SU-DHL-6 (cell line): Measurements from ENCODE around the gene RC3H2.
"Not testable (repeated sequence)": the region's sequence is repeated elsewhere in the genome, so short reads cannot be mapped to it uniquely, and the experiment has no call there.

Experiments
- H2AFZ ChIP-seq: fragments of 200-600 bp; sonication (generic); 2 replicates; pipeline ENCODE4 v1.6.1; 2014; ENCODE audit warnings: low read depth, mild to moderate bottlenecking, moderate library complexity, mixed read lengths, antibody characterized with exemption, low read length; ENCODE audit not compliant: severe bottlenecking
- H3F3A ChIP-seq: fragments of 200-600 bp; shearing (Covaris generic); 2 replicates; pipeline ENCODE4 v1.6.0; 2016; ENCODE audit warnings: antibody characterized with exemption, mild to moderate bottlenecking; ENCODE audit not compliant: insufficient read depth
- H3K27ac ChIP-seq: fragments of 200-600 bp; sonication (generic); 2 replicates; pipeline ENCODE4 v1.5.1; 2016; ENCODE audit warnings: low read depth, mild to moderate bottlenecking, low read length, moderate library complexity, mixed read lengths
- H3K27me3 ChIP-seq: fragments of 200-600 bp; sonication (generic), shearing (Covaris generic); 2 replicates; pipeline ENCODE4 v1.6.0; 2014; ENCODE audit warnings: mild to moderate bottlenecking, low read length
- H3K36me3 ChIP-seq: fragments of 200-600 bp; sonication (generic); 2 replicates; pipeline ENCODE4 v1.6.1; 2014; ENCODE audit warnings: mild to moderate bottlenecking, low read length, mixed read lengths
- H3K4me2 ChIP-seq: fragments of 300-600, 200-600 bp; shearing (Covaris generic), sonication (generic); 2 replicates; pipeline ENCODE4 v1.6.0; 2014; ENCODE audit warnings: low read length, low read depth, mild to moderate bottlenecking; ENCODE audit not compliant: poor library complexity, severe bottlenecking
- H3K4me3 ChIP-seq: fragments of 200-600 bp; sonication (generic); 2 replicates; pipeline ENCODE4 v1.5.1; 2014; ENCODE audit warnings: antibody characterized with exemption, low read length, mild to moderate bottlenecking, mixed read lengths; ENCODE audit not compliant: insufficient read depth, poor library complexity, severe bottlenecking
- H3K79me2 ChIP-seq: fragments of 200-600 bp; sonication (generic); 2 replicates; pipeline ENCODE4 v1.6.1; 2014; ENCODE audit warnings: mild to moderate bottlenecking, low read length, moderate library complexity; ENCODE audit not compliant: insufficient read depth
- H3K9ac ChIP-seq: fragments of 200-600 bp; sonication (generic); 2 replicates; pipeline ENCODE4 v1.7.0; 2014; ENCODE audit warnings: mild to moderate bottlenecking, low read length
- H3K9me2 ChIP-seq: fragments of 200-600 bp; sonication (generic); replicated peaks from 2 replicates; pipeline ENCODE4 v1.6.1; 2014; ENCODE audit warnings: low read length; ENCODE audit not compliant: insufficient read depth
- H3K9me3 ChIP-seq: fragments of 200-600 bp; sonication (generic); 2 replicates; pipeline ENCODE4 v1.6.1; 2014; ENCODE audit warnings: low read length, mixed read lengths; ENCODE audit not compliant: insufficient read depth
- H4K20me1 ChIP-seq: fragments of 200-600 bp; sonication (generic); 2 replicates; pipeline ENCODE4 v1.6.1; 2014; ENCODE audit warnings: low read depth, mild to moderate bottlenecking, antibody characterized with exemption, low read length, moderate library complexity, mixed read lengths
- CTCF ChIP-seq: fragments of 200-600 bp; sonication (generic); IDR thresholded peaks from one replicate; pipeline ENCODE4 v1.5.1; 2017; ENCODE audit warnings: antibody characterized with exemption, mild to moderate bottlenecking, low read length, moderate library complexity; ENCODE audit not compliant: insufficient read depth, poor library complexity, severe bottlenecking
- EZH2phosphoT487 ChIP-seq: fragments of 200-600 bp; sonication (generic), shearing (Covaris generic); conservative IDR thresholded peaks from 2 replicates; pipeline ENCODE4 v1.6.1; 2018; ENCODE audit warnings: mild to moderate bottlenecking, antibody characterized with exemption, low read length, moderate library complexity, mixed read lengths

The RC3H2 gene

GRCh38 chr9:122835313-122835731 lies 69.8 kb downstream of the RC3H2 start:
- H2AFZ ChIP-seq: peak overlapping the region; percentile 22
- no peak overlapping the region for H3K4me3 ChIP-seq
- TF ChIP-seq CTCF (no peak), EZH2phosphoT487 (no peak)
- H3K9me2 ChIP-seq: no peaks in the 10 kb centered on the region
- no peak overlapping the region for H3K4me2 ChIP-seq
- no peaks in the 10 kb centered on the region for H4K20me1 ChIP-seq
- H3K27me3 ChIP-seq: no peaks in the 10 kb centered on the region
- no peaks in the 10 kb centered on the region for H3K79me2 ChIP-seq
- H3F3A ChIP-seq: peaks cover under 1% of the 10 kb centered on the region; the same call in 1 of the 2 replicates
- H3K36me3 ChIP-seq: no peaks in the 10 kb centered on the region
- no peak overlapping the region for H3K9ac ChIP-seq
- no peak overlapping the region for H3K27ac ChIP-seq
- no peaks in the 10 kb centered on the region for H3K9me3 ChIP-seq

GRCh38 chr9:122832194-122832593 lies 73.0 kb downstream of the RC3H2 start:
- Histone ChIP-seq H3F3A (peaks cover 6% of the 10 kb centered on the region; the same call in 1 of the 2 replicates), H3K4me2 (no peak overlapping the region), H3K27me3 (no peaks in the 10 kb centered on the region), H2AFZ (no peak overlapping the region), H3K9ac (no peak overlapping the region), H3K9me3 (no peaks in the 10 kb centered on the region), H4K20me1 (no peaks in the 10 kb centered on the region), H3K79me2 (peaks cover 12% of the 10 kb centered on the region), H3K9me2 (no peaks in the 10 kb centered on the region), H3K27ac (no peak overlapping the region), H3K4me3 (no peak overlapping the region), H3K36me3 (no peaks in the 10 kb centered on the region)
- TF ChIP-seq EZH2phosphoT487: no peak
- no peak for TF ChIP-seq CTCF

- Histone ChIP-seq H3K4me3 (peak overlapping the region; percentile 83), H3K4me2 (peak overlapping the region; percentile 61), H3K9ac (peak overlapping the region; percentile 92), H3K79me2 (peaks cover 31% of the 10 kb centered on the region), H2AFZ (peak overlapping the region; percentile 99)
- not testable (repeated sequence) for H3K27ac ChIP-seq, H3K9me2 ChIP-seq, H3K9me3 ChIP-seq, H3F3A ChIP-seq, H3K36me3 ChIP-seq, H3K27me3 ChIP-seq, H4K20me1 ChIP-seq
Measured at GRCh38 chr9:122828965-122829284, 76.2 kb downstream of the RC3H2 start.

GRCh38 chr9:122827761-122828093 lies 77.4 kb downstream of the RC3H2 start:
- TF ChIP-seq CTCF (no peak), EZH2phosphoT487 (no peak)
- peaks cover 6% of the 10 kb centered on the region; the same call in 1 of the 2 replicates for H3K36me3 ChIP-seq
- H3K79me2 ChIP-seq: peaks cover 31% of the 10 kb centered on the region
- H3K27me3 ChIP-seq: no peaks in the 10 kb centered on the region
- peak overlapping the region; percentile 76 for H3K4me2 ChIP-seq
- peak overlapping the region; percentile 92 for H3K9ac ChIP-seq
- peaks cover 6% of the 10 kb centered on the region; the same call in 1 of the 2 replicates for H3F3A ChIP-seq
- no peaks in the 10 kb centered on the region for H3K9me3 ChIP-seq
- peak overlapping the region; percentile 99 for H2AFZ ChIP-seq
- H4K20me1 ChIP-seq: no peaks in the 10 kb centered on the region
- H3K9me2 ChIP-seq: no peaks in the 10 kb centered on the region
- peak overlapping the region; percentile 75; the same call in 1 of the 2 replicates for H3K27ac ChIP-seq
- peak overlapping the region; percentile 83 for H3K4me3 ChIP-seq
